Aorta (tissue), 5 donors: ENCODE results near the gene LRRC8E. TPM values are rescaled to one million over a fixed set of nuclear protein-coding genes. Genes with fewer than 3 reads are reported as not detected.
"Not testable (repeated sequence)": the region's sequence is repeated elsewhere in the genome, so short reads cannot be mapped to it uniquely, and the experiment has no call there.

Experiments used
- ATAC-seq: fragments of 200-7000 bp; cut with Tn5 transposase; one replicate; pipeline ENCODE4 v1.9.1; 2022; ENCODE audit warnings: moderate library complexity; ENCODE audit not compliant: low FRiP score
- DNase-seq, 2 donors: peaks; one replicate each; pipeline ENCODE4 v3.0.0-alpha.2; 2020
- H3K27ac ChIP-seq, 2 donors: one replicate each; pipeline ENCODE4 v1.5.1; 2013; ENCODE audit warnings: low read length in 2 of 2, mild to moderate bottlenecking in 2 of 2, moderate library complexity in 2 of 2, control low read depth in 1 of 2, inconsistent platforms in 1 of 2, low read depth in 1 of 2
- H3K27me3 ChIP-seq, 2 donors: one replicate each; pipeline ENCODE4 v1.6.1; 2013; ENCODE audit warnings: control low read depth in 1 of 2, low read length in 1 of 2, mild to moderate bottlenecking in 1 of 2, moderate library complexity in 1 of 2; ENCODE audit not compliant: insufficient read depth in 2 of 2, control insufficient read depth in 1 of 2
- H3K36me3 ChIP-seq, 2 donors: one replicate each; pipeline ENCODE4 v1.6.1; 2013; ENCODE audit warnings: control low read depth in 1 of 2, low read length in 1 of 2, mild to moderate bottlenecking in 1 of 2; ENCODE audit not compliant: insufficient read depth in 2 of 2, control insufficient read depth in 1 of 2
- H3K4me1 ChIP-seq, 2 donors: one replicate each; pipeline ENCODE4 v1.6.1; 2013; ENCODE audit warnings: low read length in 2 of 2, control low read depth in 1 of 2, mild to moderate bottlenecking in 1 of 2, moderate library complexity in 1 of 2; ENCODE audit not compliant: insufficient read depth in 2 of 2, control insufficient read depth in 1 of 2
- H3K4me3 ChIP-seq, 2 donors: one replicate each; pipeline ENCODE4 v1.5.1; 2013; ENCODE audit warnings: low read length in 2 of 2, control low read depth in 1 of 2, mild to moderate bottlenecking in 1 of 2
- H3K9me3 ChIP-seq: one replicate; pipeline ENCODE4 v1.6.1; 2013; ENCODE audit warnings: mild to moderate bottlenecking, low read length; ENCODE audit not compliant: control insufficient read depth
- WGBS, 2 donors: extraction: QIAGEN DNeasy Blood & Tissue Kit; methylation state at CpG; one replicate each; pipeline ENCODE4 v1.1.7; 2013; 5-methylcytosine and 5-hydroxymethylcytosine counted together
- intact Hi-C, 2 donors: fragments of 100-400 bp; cut with DNase I; formaldehyde crosslinking; loops; one replicate each; pipeline versions ENCODE4 v1.14.2 to v1.15.0; 2022
- polyA plus RNA-seq, 2 donors: library from polyadenylated mRNA; stranded (reverse); fragments of 200-250 nt; gene quantifications; one replicate each; pipeline ENCODE4 v1.2.3, GENCODE V29; 2013
- total RNA-seq, 2 donors: library from RNA; stranded (reverse); fragmentation: NEBNext Ultra II Directional; extraction: Animal tissue kit (Norgen Biotek cat#: 25700); gene quantifications; one replicate each; pipeline ENCODE4 v1.2.1, GENCODE V29; 2021
- donor health status: healthy with polysubstance abuse.
- donor health status: Bipolar disorder and iron deficiency.
- donor health status: DM: no; HTN: no; CAD: no.
- donor health status: DM: no; HTN: no; CAD: no.
- donor health status: DM: yes; HTN: yes; CAD: no.

Gene LRRC8E
- total and polyA plus RNA-seq, 4 donors = 0.60 TPM; not detected in 3

DNA sequence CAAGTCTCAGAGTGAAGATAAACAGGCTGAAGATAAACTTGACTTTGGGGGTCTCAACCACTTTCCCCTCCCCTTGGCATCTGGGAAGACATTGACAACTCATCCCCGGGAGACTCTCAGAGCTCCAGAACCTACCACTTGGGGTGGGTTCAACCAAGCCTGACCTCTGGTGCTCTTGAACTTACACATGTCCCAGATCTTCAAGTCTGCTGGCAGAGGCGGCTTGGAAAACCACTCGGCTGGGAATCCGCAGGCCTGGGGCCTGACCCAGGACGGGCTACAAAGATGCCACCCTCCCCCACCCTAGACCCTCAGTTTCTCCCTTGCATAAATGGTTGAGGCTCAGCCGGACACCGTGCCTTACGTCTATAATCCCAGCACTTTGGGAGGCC, 512 bp downstream of the LRRC8E start:
- ATAC-seq (no peak), DNase-seq (no peak)
- no peaks in the 10 kb centered on the region for H3K9me3 ChIP-seq
- no peak overlapping the region for H3K27ac ChIP-seq
- intact Hi-C loops = no loop called here
- H3K27me3 ChIP-seq = no peaks in the 10 kb centered on the region
- H3K4me1 ChIP-seq = no peaks in the 10 kb centered on the region
- H3K4me3 ChIP-seq = no peak overlapping the region
- no peaks in the 10 kb centered on the region for H3K36me3 ChIP-seq
- WGBS, 2 donors = 78% methylated on average over 8 of the region's 8 CpGs

DNA sequence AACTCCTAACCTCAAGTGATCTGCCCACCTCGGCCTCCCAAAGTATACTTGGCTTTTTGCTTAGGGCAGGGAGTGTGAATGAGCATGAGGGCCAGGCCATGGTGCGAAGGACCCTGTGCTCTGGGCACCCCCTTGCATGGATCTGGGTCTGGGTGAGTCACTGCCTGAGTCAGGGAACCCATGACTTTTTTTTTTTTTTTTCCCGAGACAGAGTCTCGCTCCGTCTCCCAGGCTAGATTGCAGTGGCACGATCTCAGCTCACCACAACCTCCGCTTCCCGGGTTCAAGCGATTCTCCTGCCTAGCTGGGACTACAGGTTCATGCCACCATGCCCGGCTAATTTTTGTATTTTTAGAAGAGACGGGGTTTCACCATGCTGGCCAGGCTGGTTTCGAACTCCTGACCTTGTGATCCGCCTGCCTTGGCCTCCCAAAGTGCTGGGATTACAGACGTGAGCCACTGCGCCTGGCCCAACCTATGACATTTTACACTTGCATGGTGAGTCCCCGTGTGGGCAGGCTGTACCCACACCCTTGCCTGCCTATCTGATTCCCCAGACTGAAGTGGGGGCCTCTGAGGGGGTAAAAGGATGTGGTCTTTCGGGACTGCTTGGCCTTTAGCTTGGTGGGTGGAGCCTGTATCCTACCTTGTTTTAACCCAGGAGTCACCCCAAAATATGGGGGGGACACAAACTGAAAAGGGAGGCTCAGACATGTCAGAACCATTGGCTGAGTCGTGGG, 5.2 kb downstream of the LRRC8E start:
- H3K9me3 ChIP-seq, DNase-seq, H3K27me3 ChIP-seq, H3K27ac ChIP-seq, H3K36me3 ChIP-seq, H3K4me3 ChIP-seq, H3K4me1 ChIP-seq, intact Hi-C loops, ATAC-seq: not testable (repeated sequence)
- 78 to 79% methylated on average over 18 of the region's 18 CpGs for WGBS, 2 donors

DNA sequence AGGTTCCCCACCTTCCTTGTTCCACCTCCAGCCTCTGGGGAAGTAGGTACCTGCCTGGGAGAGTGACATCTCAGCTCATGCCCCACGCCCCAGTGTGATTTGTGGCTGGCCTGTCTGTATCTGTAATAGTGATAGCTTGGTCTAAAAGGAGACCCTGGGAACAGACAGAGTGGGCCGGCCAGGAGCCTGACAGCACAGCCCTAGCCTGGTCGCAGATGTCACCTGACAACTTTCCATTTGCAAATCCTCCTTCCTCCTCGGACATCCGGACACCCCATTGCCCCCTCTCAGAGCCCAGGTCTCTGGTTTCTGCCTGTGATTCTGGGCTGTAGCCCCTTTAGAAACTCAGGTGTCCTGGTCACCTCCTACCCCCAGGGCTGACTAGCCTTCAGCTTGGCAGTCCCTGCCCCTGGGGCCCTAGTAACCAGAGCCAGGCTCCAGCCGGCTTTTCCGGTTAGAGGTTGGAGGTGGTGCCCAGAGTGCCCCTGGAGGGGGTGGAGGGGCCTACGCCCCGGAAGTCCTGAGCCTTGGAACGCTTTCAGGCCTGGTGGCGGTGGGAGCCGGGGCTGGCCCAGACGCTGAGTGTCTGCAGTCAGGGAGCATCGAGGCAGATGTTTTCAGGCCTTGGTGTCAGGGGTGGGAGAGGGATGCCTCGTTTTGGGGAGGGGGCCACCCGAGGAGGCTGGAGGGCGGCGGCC, 6.5 kb downstream of the LRRC8E start:
- intact Hi-C loops = no loop called here
- no peaks in the 10 kb centered on the region for H3K27me3 ChIP-seq
- H3K4me1 ChIP-seq = no peaks in the 10 kb centered on the region
- H3K9me3 ChIP-seq = no peaks in the 10 kb centered on the region
- DNase-seq = no peak
- no peak for ATAC-seq
- H3K36me3 ChIP-seq = no peaks in the 10 kb centered on the region
- H3K27ac ChIP-seq = no peak overlapping the region
- no peak overlapping the region for H3K4me3 ChIP-seq
- 64 to 68% methylated on average over 18 of the region's 18 CpGs for WGBS, 2 donors

DNA sequence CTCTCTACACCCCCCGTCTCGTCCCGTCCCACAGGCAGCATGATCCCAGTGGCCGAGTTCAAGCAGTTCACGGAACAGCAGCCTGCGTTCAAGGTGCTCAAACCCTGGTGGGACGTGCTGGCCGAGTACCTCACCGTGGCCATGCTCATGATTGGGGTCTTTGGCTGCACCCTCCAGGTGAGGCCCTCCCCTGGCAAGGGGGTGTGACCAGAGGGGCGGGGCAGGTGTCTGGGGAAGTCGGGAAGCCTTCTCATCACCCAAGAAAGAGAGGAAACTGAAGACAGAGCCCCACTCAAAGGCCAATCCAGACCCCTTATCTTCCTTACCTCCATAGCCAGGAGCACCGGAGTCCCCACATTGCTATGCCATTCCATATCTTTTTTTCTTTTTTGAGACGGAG, 7.3 kb downstream of the LRRC8E start:
- no peak for DNase-seq
- Histone ChIP-seq H3K27me3 (no peaks in the 10 kb centered on the region), H3K36me3 (no peaks in the 10 kb centered on the region), H3K9me3 (no peaks in the 10 kb centered on the region), H3K27ac (no peak overlapping the region), H3K4me3 (no peak overlapping the region), H3K4me1 (no peaks in the 10 kb centered on the region)
- ATAC-seq = no peak
- WGBS, 2 donors = 90 to 96% methylated on average over 11 to 13 of the region's 13 CpGs
- intact Hi-C loops = no loop called here

DNA sequence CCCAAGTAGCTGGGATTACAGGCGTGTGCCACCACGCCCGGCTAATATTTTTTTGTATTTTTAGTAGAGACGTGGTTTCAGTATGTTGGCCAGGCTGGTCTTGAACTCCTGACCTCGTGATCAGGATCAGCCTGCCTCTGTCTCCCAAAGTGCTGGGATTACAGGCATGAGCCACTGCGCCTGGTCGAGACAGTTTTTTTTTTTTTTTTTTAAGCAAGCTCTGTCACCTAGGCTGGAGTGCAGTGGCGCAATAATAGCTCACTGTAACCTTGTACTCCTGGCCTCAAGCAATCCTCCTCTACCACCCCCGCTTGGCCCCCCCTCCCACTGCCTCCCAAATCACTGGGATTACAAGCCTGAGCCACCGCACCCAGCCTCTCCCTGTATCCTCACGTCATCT, 9.0 kb downstream of the LRRC8E start:
- 87 to 91% methylated on average over 11 of the region's 11 CpGs for WGBS, 2 donors
- no peak for DNase-seq
- no peak overlapping the region for H3K27ac ChIP-seq
- intact Hi-C loops = no loop called here
- no peaks in the 10 kb centered on the region for H3K27me3 ChIP-seq
- H3K4me1 ChIP-seq = no peaks in the 10 kb centered on the region
- no peak for ATAC-seq
- no peaks in the 10 kb centered on the region for H3K9me3 ChIP-seq
- H3K4me3 ChIP-seq = no peak overlapping the region
- no peaks in the 10 kb centered on the region for H3K36me3 ChIP-seq

DNA sequence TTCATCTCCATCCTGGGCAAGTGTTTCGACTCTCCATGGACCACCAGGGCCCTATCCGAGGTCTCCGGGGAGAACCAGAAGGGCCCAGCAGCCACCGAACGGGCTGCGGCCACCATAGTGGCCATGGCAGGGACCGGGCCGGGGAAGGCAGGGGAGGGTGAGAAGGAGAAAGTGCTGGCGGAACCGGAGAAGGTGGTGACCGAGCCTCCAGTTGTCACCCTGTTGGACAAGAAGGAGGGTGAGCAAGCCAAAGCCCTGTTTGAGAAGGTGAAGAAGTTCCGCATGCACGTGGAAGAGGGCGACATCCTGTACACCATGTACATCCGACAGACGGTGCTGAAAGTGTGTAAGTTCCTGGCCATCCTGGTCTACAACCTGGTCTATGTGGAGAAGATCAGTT, 10.7 kb downstream of the LRRC8E start:
- 94 to 96% methylated on average over 16 of the region's 16 CpGs for WGBS, 2 donors
- Histone ChIP-seq H3K9me3 (no peaks in the 10 kb centered on the region), H3K27ac (no peak overlapping the region), H3K36me3 (no peaks in the 10 kb centered on the region), H3K4me1 (no peaks in the 10 kb centered on the region), H3K4me3 (no peak overlapping the region), H3K27me3 (no peaks in the 10 kb centered on the region)
- intact Hi-C loops = no loop called here
- DNase-seq = no peak
- no peak for ATAC-seq

DNA sequence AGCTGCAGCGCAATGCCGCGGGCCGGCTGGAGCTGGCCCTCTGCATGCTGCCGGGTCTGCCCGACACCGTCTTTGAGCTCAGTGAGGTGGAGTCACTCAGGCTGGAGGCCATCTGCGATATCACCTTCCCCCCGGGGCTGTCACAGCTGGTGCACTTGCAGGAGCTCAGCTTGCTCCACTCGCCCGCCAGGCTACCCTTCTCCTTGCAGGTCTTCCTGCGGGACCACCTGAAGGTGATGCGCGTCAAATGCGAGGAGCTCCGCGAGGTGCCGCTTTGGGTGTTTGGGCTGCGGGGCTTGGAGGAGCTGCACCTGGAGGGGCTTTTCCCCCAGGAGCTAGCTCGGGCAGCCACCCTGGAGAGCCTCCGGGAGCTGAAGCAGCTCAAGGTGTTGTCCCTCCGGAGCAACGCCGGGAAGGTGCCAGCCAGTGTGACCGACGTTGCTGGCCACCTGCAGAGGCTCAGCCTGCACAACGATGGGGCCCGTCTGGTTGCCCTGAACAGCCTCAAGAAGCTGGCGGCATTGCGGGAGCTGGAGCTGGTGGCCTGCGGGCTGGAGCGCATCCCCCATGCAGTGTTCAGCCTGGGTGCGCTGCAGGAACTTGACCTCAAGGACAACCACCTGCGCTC, 11.6 kb downstream of the LRRC8E start:
- H3K4me3 ChIP-seq = no peak overlapping the region
- ATAC-seq = no peak
- no peaks in the 10 kb centered on the region for H3K4me1 ChIP-seq
- DNase-seq = no peak
- intact Hi-C loops = no loop called here
- no peak overlapping the region for H3K27ac ChIP-seq
- H3K36me3 ChIP-seq = no peaks in the 10 kb centered on the region
- 93 to 94% methylated on average over 34 of the region's 34 CpGs for WGBS, 2 donors
- no peaks in the 10 kb centered on the region for H3K9me3 ChIP-seq
- H3K27me3 ChIP-seq = no peaks in the 10 kb centered on the region

DNA sequence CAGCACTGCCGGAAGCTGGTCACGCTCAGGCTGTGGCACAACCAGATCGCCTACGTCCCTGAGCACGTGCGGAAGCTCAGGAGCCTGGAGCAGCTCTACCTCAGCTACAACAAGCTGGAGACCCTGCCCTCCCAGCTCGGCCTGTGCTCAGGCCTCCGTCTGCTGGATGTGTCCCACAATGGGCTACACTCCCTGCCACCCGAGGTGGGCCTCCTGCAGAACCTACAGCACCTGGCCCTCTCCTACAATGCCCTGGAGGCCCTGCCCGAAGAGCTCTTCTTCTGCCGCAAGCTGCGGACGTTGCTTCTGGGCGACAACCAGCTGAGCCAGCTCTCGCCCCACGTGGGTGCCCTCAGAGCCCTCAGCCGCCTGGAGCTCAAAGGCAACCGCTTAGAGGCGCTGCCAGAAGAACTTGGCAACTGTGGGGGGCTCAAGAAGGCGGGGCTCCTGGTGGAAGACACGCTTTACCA, 12.1 kb downstream of the LRRC8E start:
- 83% methylated on average over 21 of the region's 21 CpGs for WGBS, 2 donors
- DNase-seq = no peak
- Histone ChIP-seq H3K27ac (no peak overlapping the region), H3K9me3 (no peaks in the 10 kb centered on the region), H3K4me1 (no peaks in the 10 kb centered on the region), H3K36me3 (no peaks in the 10 kb centered on the region), H3K4me3 (no peak overlapping the region), H3K27me3 (no peaks in the 10 kb centered on the region)
- intact Hi-C loops = no loop called here
- ATAC-seq = no peak

DNA sequence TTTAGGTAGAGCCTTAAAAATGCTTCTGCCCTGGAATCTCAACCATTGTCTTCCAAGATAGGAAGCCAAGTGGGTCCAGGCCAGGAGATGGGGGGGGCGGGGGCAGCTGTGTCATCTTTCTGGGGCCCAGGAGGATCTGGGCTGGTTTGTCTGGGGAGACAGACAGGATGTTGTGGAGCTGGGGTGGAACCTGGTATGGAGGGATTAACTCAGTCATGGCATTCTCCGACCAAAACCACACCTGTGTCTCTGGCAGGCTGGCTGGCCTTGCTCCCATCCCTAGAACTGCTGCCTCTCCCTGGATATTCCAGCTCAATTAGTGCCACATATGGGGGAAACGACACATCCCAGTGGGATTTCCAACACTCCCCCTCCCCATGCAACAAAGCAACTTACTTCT, 12.6 kb downstream of the LRRC8E start:
- no peaks in the 10 kb centered on the region for H3K27me3 ChIP-seq
- intact Hi-C loops = no loop called here
- H3K4me1 ChIP-seq = no peaks in the 10 kb centered on the region
- H3K9me3 ChIP-seq = no peaks in the 10 kb centered on the region
- no peaks in the 10 kb centered on the region for H3K36me3 ChIP-seq
- no peak for ATAC-seq
- DNase-seq = no peak
- no peak overlapping the region for H3K27ac ChIP-seq
- H3K4me3 ChIP-seq = no peak overlapping the region
- 82 to 83% methylated on average over 3 of the region's 3 CpGs for WGBS, 2 donors
